C4-2B (cell line): ENCODE measurements around the gene RPAP2.

Source experiments
- CTCF ChIP-seq: fragments of 450-650 bp; conservative IDR thresholded peaks from 2 replicates; pipeline ENCODE4 v1.5.1; 2017; ENCODE audit warnings: mild to moderate bottlenecking
- ZFX ChIP-seq: fragments of 450-650 bp; IDR thresholded peaks from 2 replicates; pipeline ENCODE4 v1.6.1; 2017

GRCh38 chr1:92399076-92399475 lies 100.2 kb downstream of the RPAP2 start:
- TF ChIP-seq ZFX (no peak), CTCF (no peak)
